Measurements from ENCODE around the gene LCOR. TPM values are rescaled to one million over a fixed set of nuclear protein-coding genes. Genes with fewer than 3 reads are reported as not detected.

LCOR gene
- total RNA-seq, 1 experiment from 2014 or later, result 42.1 TPM

GRCh38 chr10:96889415-96890171 lies 57.5 kb downstream of the LCOR start:
- H2BK12ac ChIP-seq (ENCODE audit: insufficient read length, low read depth, low read length), result no peak overlapping the region
- no peak overlapping the region for H3K27ac ChIP-seq (ENCODE audit: insufficient read length, low read depth, low read length)
- H3K14ac ChIP-seq (ENCODE audit: insufficient read depth, low read length), result no peak overlapping the region
- H3K79me2 ChIP-seq (ENCODE audit: insufficient read depth, low read length), result peaks cover 4% of the 10 kb centered on the region; the same call in 1 of the 2 replicates
- H3K18ac ChIP-seq (ENCODE audit: insufficient read length, low read depth, low read length), result no peak overlapping the region
- no peaks in the 10 kb centered on the region for H3K27me3 ChIP-seq (ENCODE audit: insufficient read depth, low read length)
- no peak for DNase-seq
- no peaks in the 10 kb centered on the region for H4K20me1 ChIP-seq (ENCODE audit: control insufficient read depth, insufficient read depth, insufficient read length)
- H3K4me2 ChIP-seq (ENCODE audit: insufficient read depth, insufficient read length, low read length), result no peak overlapping the region
- no peak overlapping the region for H2BK20ac ChIP-seq (ENCODE audit: low read depth, low read length, poor library complexity, severe bottlenecking)
- no peak overlapping the region for H4K91ac ChIP-seq (ENCODE audit: insufficient read length, low read depth, low read length)
- no peak overlapping the region for H2BK15ac ChIP-seq (ENCODE audit: low read depth, low read length)
- no CpG with 5 or more reads among the region's 12 CpGs for WGBS (ENCODE audit: extremely low coverage, insufficient read length, low lambda C conversion rate)
- Mint-ChIP-seq H3K27me3 (ENCODE audit: low read depth) (no peaks in the 10 kb centered on the region), H3K4me3 (no peak overlapping the region; a peak in 1 of 5 replicates), H3K27ac (peak overlapping the region in 2 of 3 experiments; percentile 14 to 63; a peak in 5 of 7 replicates), H3K36me3 (ENCODE audit: insufficient read depth in 1 of 3, low read depth in 3 of 3) (peaks cover 11 to 43% (median 33%) of the 10 kb centered on the region in 3 experiments), H3K9me3 (peaks cover 5 to 8% of the 10 kb centered on the region in 2 experiments), H3K4me1 (peaks cover 12 to 13% of the 10 kb centered on the region in 2 experiments)
- H2AK5ac ChIP-seq (ENCODE audit: insufficient read length, low read length), result no peak overlapping the region
- H3K4me1 ChIP-seq (ENCODE audit: insufficient read depth, low read length), result no peaks in the 10 kb centered on the region; the same call in 1 of the 2 replicates
- H3K4ac ChIP-seq (ENCODE audit: low read depth, low read length), result no peak overlapping the region
- no peak overlapping the region for H4K8ac ChIP-seq (replicated peaks; ENCODE audit: insufficient read length, low read depth, low read length)
- no peak overlapping the region for H3K9ac ChIP-seq (ENCODE audit: extremely low read depth, insufficient read length, low read length)
- no peaks in the 10 kb centered on the region for H3K23me2 ChIP-seq (ENCODE audit: insufficient read length, low read depth, low read length, poor library complexity, severe bottlenecking)
- no peak overlapping the region for H3T11ph ChIP-seq (ENCODE audit: low read length)
- no peaks in the 10 kb centered on the region for H3K79me1 ChIP-seq (ENCODE audit: insufficient read depth, low read depth, low read length, poor library complexity, severe bottlenecking)
- no peak overlapping the region for H3K56ac ChIP-seq (ENCODE audit: insufficient read length, low read depth, low read length)
- H2BK5ac ChIP-seq (ENCODE audit: insufficient read length, low read length), result no peak overlapping the region
- H3K9me3 ChIP-seq (ENCODE audit: control insufficient read depth, low read depth, low read length), result no peaks in the 10 kb centered on the region
- no peak overlapping the region for H2BK120ac ChIP-seq (ENCODE audit: low read depth, low read length, poor library complexity, severe bottlenecking)
- H2AFZ ChIP-seq (ENCODE audit: low read length), result no peak overlapping the region
- TF ChIP-seq CTCF (conservative IDR thresholded peaks at IDR 0.05), result no peak
- no peak overlapping the region for H3K23ac ChIP-seq (ENCODE audit: insufficient read length, low read depth, low read length)
- no peak overlapping the region for H4K5ac ChIP-seq (ENCODE audit: insufficient read length, low read depth, low read length)

All from H9 (cell line).